ENCODE measurements around the gene C9orf50.

The C9orf50 gene

DNA sequence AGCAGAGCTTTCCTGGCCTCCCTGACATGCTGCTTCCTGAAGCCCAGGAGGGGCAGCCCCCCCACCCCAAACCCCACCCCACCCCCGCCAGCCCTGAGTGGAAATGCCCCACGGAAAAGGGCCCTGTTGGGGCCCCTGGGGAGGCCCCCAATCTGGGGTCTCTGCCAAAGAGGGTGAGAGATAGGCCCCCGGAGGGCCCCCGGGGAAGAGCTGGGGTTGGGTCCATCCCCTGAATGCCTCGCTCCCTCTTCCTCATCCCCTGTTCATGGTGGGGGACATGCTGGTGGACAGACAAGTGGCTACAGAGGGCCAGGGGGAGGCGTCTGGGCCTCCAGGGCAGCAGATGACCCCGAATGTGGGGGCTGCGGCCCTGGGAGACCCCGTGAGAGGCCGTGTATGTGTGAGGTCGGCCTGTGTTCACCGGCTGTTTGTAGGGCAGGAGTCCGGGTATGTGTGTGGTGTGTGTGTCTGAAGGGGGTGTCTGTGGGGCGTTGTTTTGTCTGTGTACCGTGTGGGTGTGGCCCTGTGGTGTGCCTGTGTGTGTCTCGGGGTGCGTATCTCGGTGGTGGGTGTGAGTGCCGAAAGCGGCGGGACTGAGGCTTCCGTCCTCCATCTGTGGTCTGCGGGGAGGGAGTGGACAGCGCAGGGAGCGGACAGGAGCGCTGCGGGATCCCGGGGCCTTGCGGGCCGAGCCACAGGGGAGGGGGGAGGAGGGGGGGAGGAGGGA, 11.3 kb downstream of the C9orf50 start:
- Mint-ChIP-seq H3K4me3 (peak overlapping the region; percentile 89 to 93 (median 90)), H3K4me1 (peaks cover 30% of the 10 kb centered on the region), H3K36me3 (ENCODE audit: low read depth) (no peaks in the 10 kb centered on the region), H3K27me3 (ENCODE audit: low read depth) (peaks cover 3% of the 10 kb centered on the region), H3K27ac (peak overlapping the region; percentile 96 to 98 (median 97)), H3K9me3 (no peaks in the 10 kb centered on the region)
- TF ChIP-seq, protein P1, sequence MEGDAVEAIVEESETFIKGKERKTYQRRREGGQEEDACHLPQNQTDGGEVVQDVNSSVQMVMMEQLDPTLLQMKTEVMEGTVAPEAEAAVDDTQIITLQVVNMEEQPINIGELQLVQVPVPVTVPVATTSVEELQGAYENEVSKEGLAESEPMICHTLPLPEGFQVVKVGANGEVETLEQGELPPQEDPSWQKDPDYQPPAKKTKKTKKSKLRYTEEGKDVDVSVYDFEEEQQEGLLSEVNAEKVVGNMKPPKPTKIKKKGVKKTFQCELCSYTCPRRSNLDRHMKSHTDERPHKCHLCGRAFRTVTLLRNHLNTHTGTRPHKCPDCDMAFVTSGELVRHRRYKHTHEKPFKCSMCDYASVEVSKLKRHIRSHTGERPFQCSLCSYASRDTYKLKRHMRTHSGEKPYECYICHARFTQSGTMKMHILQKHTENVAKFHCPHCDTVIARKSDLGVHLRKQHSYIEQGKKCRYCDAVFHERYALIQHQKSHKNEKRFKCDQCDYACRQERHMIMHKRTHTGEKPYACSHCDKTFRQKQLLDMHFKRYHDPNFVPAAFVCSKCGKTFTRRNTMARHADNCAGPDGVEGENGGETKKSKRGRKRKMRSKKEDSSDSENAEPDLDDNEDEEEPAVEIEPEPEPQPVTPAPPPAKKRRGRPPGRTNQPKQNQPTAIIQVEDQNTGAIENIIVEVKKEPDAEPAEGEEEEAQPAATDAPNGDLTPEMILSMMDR (IDR thresholded peaks at IDR 0.05; ENCODE audit: unreplicated experiment in 3 of 3): no peak

DNA sequence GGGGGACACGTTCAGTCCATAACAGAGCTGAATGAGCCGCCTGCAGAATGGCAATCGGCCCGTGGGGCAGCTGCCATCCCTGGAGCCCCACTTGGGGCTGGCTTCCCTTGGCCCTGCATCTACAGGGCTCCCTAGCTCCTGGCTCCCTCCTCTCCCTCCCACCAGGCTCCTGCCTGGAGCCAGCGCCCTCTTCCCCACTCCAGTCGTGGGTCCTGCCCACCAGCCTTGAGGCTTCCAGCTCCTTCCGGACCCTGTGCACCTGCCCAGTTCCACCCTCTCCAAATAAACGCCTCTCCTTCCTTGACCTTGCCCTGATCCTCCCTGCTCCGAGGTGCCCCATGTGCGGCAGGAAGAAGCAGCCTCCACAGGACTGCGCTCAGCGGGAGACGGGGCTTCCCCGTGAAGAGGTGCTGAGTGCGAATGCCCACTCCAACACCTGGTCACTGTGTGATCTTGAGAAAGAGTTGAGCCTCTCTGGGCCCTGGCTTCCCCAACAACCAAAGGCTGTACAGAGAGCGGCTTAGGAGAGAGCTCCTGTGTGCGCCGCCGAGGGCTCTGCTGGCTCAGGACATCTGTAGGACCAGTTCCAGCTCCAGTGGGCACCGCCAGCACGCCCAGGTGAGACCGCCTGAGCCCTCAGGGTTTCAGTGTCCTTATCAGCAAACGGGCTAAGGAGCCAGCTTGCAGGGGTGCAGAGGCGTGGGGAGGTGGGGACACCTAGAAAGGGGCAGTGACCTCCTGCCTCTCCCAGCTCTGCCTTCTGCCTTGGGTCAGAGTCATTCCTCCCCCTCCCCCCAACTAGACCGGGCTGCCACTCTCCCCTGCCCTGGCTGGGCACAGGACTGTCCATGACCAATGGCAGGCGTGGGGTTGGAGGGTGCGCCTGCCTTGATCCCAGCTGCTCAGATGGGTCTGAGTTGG, 12.1 kb downstream of the C9orf50 start:
- H3K4me3 Mint-ChIP-seq: peak overlapping the region; percentile 51 to 56 (median 52)
- H3K4me1 Mint-ChIP-seq: peaks cover 34% of the 10 kb centered on the region

DNA sequence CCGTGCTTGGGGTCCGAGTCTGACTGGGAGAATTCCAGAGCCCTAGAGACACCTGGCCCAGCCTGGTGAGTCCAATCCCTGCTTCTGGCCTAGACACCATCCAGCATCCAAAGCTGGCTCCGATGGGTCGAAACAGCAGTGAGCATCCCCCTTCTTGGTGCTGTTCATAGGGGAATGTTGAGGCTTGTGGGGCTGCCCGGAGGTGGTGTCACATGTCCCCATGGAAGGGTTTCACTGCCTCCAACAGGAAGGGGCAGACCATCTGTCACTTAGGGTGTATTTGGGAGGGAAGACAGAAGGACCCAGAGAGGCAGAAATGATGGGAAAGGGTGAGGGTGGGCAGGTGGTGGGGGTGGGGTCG, 13.9 kb downstream of the C9orf50 start:
- Mint-ChIP-seq H3K4me3 (no peak overlapping the region), H3K27me3 (ENCODE audit: low read depth) (no peaks in the 10 kb centered on the region), H3K27ac (peak overlapping the region; percentile 90 to 98 (median 92)), H3K4me1 (peaks cover 39% of the 10 kb centered on the region), H3K9me3 (no peaks in the 10 kb centered on the region), H3K36me3 (ENCODE audit: low read depth) (no peaks in the 10 kb centered on the region)
- TF ChIP-seq, protein P1 (IDR thresholded peaks at IDR 0.05; ENCODE audit: unreplicated experiment in 3 of 3): no peak

More for the DNA sequence above, 12.1 kb downstream of the C9orf50 start:
- TF ChIP-seq, protein P1 (IDR thresholded peaks at IDR 0.05; ENCODE audit: unreplicated experiment in 3 of 3): no peak
- peaks cover 3% of the 10 kb centered on the region for H3K27me3 Mint-ChIP-seq (ENCODE audit: low read depth)
- no peaks in the 10 kb centered on the region for H3K36me3 Mint-ChIP-seq (ENCODE audit: low read depth)
- peak overlapping the region; percentile 62 to 98 (median 71) for H3K27ac Mint-ChIP-seq
- no peaks in the 10 kb centered on the region for H3K9me3 Mint-ChIP-seq

DNA sequence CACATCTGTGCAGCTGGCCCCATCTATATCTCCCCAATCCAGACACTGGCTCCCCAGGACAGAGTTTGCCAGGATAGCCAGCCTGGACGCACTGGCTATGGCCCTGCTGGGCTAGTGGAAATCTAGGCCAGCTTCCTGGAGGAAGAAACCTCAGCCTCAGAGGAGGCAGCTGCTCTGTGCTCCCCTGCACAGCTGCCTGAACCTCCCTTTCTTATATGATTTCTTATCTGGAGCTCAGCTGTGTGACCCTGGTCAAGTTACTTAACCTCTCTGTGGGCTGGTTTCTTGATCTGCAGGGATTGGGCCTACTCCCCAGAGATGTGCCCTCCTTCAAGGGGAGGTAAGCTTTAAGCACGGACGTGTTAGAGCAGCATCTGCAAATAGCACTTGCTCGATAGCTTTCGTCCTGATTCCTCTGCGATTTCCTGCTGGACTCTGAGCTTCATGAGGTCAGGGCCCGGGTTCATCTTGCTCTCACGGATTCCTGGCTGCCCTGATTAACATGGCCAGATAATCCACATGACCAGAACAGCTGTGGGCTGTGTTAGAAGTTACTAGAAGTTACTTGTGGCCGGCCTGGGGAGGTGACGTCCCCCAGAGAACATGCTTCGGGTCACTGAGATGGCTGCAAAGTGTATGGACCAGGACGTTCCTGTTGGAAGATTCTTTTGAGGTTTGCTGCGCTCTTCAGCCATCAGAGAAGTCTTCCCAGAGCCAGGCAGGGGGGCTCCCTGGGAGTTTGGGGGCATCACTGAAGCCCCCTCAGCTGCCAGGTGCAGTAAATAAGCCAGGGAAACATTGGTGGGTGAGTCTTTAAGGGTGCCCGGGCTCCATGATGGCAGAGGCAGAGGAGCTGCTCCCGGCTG, 14.5 kb downstream of the C9orf50 start:
- H3K36me3 Mint-ChIP-seq (ENCODE audit: low read depth): no peaks in the 10 kb centered on the region

DNA sequence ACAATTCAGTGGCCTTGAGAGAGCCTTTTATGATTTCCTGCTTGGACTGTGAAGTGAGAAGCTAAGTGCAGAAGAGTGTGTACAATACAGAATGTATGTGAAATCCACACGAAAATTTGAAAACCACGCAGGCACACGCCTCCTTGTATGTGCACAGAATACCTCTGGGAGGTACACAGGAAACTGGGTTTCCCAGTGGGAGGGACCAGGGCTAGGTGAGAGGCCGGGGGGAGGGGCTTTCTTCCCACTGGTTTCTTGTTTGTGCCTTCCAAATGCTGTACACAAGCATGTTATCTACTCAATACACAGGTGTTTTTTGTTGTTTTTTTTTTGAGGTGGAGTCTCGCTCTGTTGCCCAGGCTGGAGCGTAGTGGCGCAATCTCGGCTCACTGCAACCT, 16.1 kb downstream of the C9orf50 start:
- no peaks in the 10 kb centered on the region for H3K9me3 Mint-ChIP-seq
- no peaks in the 10 kb centered on the region for H3K27me3 Mint-ChIP-seq (ENCODE audit: low read depth)
- H3K4me1 Mint-ChIP-seq: peaks cover 40% of the 10 kb centered on the region
- peak overlapping the region; percentile 88 to 97 (median 95) for H3K27ac Mint-ChIP-seq
- H3K36me3 Mint-ChIP-seq (ENCODE audit: low read depth): no peaks in the 10 kb centered on the region
- TF ChIP-seq, protein P1 (IDR thresholded peaks at IDR 0.05; ENCODE audit: unreplicated experiment in 3 of 3): no peak
- peak overlapping the region in 2 of 3 experiments; percentile 34 to 43 for H3K4me3 Mint-ChIP-seq

More for the DNA sequence above, 14.5 kb downstream of the C9orf50 start:
- peak overlapping the region in 2 of 3 experiments; percentile 28 to 38 for H3K4me3 Mint-ChIP-seq
- H3K27ac Mint-ChIP-seq: peak overlapping the region; percentile 90 to 98 (median 92)
- peaks cover 39% of the 10 kb centered on the region for H3K4me1 Mint-ChIP-seq
- no peaks in the 10 kb centered on the region for H3K27me3 Mint-ChIP-seq (ENCODE audit: low read depth)
- no peaks in the 10 kb centered on the region for H3K9me3 Mint-ChIP-seq
- TF ChIP-seq, protein P1 (IDR thresholded peaks at IDR 0.05; ENCODE audit: unreplicated experiment in 3 of 3): no peak
